DOHH2 (cell line): ENCODE results near the gene COQ9.

ENCODE experiments used
- H3F3A ChIP-seq: fragments of 200-600 bp; sonication (generic), shearing (Covaris generic); 2 replicates; pipeline ENCODE4 v1.6.0; 2016; ENCODE audit warnings: antibody characterized with exemption, mild to moderate bottlenecking; ENCODE audit not compliant: control insufficient read depth, insufficient read depth
- H3K27ac ChIP-seq: fragments of 200-600 bp; sonication (generic); 2 replicates; pipeline ENCODE4 v1.5.1; 2014; ENCODE audit warnings: low read depth, mild to moderate bottlenecking, low read length, moderate library complexity
- H3K27me3 ChIP-seq: fragments of 200-600 bp; sonication (generic); 2 replicates; pipeline ENCODE4 v1.6.1; 2014; ENCODE audit warnings: mild to moderate bottlenecking, low read length, mixed read lengths; ENCODE audit not compliant: control insufficient read depth
- H3K36me3 ChIP-seq: fragments of 200-600 bp; sonication (generic); 2 replicates; pipeline ENCODE4 v1.6.1; 2014; ENCODE audit warnings: mild to moderate bottlenecking, low read length, moderate library complexity, mixed read lengths; ENCODE audit not compliant: control insufficient read depth
- H3K4me1 ChIP-seq: fragments of 200-600 bp; sonication (generic); 2 replicates; pipeline ENCODE4 v1.6.1; 2014; ENCODE audit warnings: mild to moderate bottlenecking, low read length, mixed read lengths; ENCODE audit not compliant: control insufficient read depth
- H3K4me2 ChIP-seq: fragments of 200-600 bp; sonication (generic); 2 replicates; pipeline ENCODE4 v1.6.0; 2014; ENCODE audit warnings: mild to moderate bottlenecking, low read length, moderate library complexity
- H3K4me3 ChIP-seq: fragments of 200-600 bp; sonication (generic); 2 replicates; pipeline ENCODE4 v1.5.1; 2014; ENCODE audit warnings: mild to moderate bottlenecking, low read length, mixed read lengths
- H3K79me2 ChIP-seq: fragments of 200-600 bp; sonication (generic); 2 replicates; pipeline ENCODE4 v1.6.1; 2014; ENCODE audit warnings: mild to moderate bottlenecking, low read length, mixed read lengths; ENCODE audit not compliant: control insufficient read depth
- H3K9me2 ChIP-seq: fragments of 200-600 bp; sonication (generic); replicated peaks from 2 replicates; pipeline ENCODE4 v1.6.1; 2014; ENCODE audit warnings: mild to moderate bottlenecking, low read length, mixed read lengths; ENCODE audit not compliant: control insufficient read depth
- H3K9me3 ChIP-seq: fragments of 200-600 bp; sonication (generic); 2 replicates; pipeline ENCODE4 v1.6.1; 2014; ENCODE audit warnings: antibody characterized with exemption, low read length, mixed read lengths; ENCODE audit not compliant: control insufficient read depth, insufficient read depth
- H4K20me1 ChIP-seq: fragments of 200-600 bp; sonication (generic); 2 replicates; pipeline ENCODE4 v1.6.0; 2014; ENCODE audit warnings: low read depth, mild to moderate bottlenecking, antibody characterized with exemption, low read length, moderate library complexity; ENCODE audit not compliant: control insufficient read depth, insufficient read depth
- EZH2phosphoT487 ChIP-seq: fragments of 200-600 bp; sonication (generic); IDR thresholded peaks from 2 replicates; pipeline ENCODE4 v1.6.1; 2017; ENCODE audit warnings: borderline replicate concordance, mild to moderate bottlenecking, antibody characterized with exemption, low read length, moderate library complexity, mixed read lengths
- TF ChIP-seq, protein P1 (sequence below): fragments of 200-600 bp; sonication (generic); IDR thresholded peaks from one replicate; pipeline ENCODE4 v1.5.1; 2014; ENCODE audit warnings: antibody characterized with exemption, mild to moderate bottlenecking, low read depth, low read length; ENCODE audit not compliant: poor library complexity, severe bottlenecking

COQ9 gene

DNA sequence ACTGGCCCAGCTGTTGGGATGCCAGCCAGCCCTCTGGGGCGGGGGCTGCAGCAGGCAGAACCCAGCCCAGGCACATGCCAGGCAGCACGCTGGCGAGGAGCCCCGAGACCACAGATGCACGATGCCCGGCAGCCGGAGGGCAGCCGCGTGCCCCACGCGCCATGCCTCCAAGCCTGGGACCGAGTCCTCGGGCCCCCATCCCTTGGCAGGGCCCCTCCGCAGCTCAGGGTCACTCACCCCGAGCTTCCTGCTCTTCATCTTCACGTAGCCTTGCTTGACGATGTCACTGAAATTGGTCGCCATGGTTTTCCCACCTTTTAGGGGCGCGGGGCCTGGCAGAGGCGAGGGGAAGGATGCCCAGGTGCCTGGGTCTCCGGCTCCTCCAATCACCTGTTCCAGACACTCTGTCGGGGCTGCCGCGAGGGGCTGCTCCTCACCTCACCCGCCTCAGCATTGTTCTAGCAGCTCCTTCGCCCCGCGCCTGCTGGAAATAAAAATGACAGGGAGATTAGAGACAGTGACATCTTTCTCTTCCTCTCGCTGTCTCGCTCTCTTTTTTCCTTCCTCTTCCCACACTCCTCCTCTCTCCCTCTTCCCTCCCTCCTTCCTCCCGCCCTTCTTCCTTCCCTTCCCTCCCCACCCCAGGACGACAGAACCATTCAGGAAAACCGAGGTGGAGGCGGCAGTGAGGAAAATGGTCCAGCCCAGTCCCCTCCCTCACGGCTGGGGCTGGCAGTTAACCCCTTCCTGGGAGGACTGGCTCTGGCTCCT, 32.1 kb downstream of the COQ9 start:
- Histone ChIP-seq H3K79me2 (no peaks in the 10 kb centered on the region), H3K27me3 (peaks cover 6% of the 10 kb centered on the region), H3K9me3 (no peaks in the 10 kb centered on the region), H3F3A (no peaks in the 10 kb centered on the region), H3K4me3 (no peak overlapping the region), H3K9me2 (no peaks in the 10 kb centered on the region), H4K20me1 (no peaks in the 10 kb centered on the region), H3K27ac (no peak overlapping the region), H3K4me1 (peaks cover 34% of the 10 kb centered on the region), H3K36me3 (no peaks in the 10 kb centered on the region), H3K4me2 (peak overlapping the region; percentile 19)
- no peak for TF ChIP-seq EZH2phosphoT487
- TF ChIP-seq, protein P1, sequence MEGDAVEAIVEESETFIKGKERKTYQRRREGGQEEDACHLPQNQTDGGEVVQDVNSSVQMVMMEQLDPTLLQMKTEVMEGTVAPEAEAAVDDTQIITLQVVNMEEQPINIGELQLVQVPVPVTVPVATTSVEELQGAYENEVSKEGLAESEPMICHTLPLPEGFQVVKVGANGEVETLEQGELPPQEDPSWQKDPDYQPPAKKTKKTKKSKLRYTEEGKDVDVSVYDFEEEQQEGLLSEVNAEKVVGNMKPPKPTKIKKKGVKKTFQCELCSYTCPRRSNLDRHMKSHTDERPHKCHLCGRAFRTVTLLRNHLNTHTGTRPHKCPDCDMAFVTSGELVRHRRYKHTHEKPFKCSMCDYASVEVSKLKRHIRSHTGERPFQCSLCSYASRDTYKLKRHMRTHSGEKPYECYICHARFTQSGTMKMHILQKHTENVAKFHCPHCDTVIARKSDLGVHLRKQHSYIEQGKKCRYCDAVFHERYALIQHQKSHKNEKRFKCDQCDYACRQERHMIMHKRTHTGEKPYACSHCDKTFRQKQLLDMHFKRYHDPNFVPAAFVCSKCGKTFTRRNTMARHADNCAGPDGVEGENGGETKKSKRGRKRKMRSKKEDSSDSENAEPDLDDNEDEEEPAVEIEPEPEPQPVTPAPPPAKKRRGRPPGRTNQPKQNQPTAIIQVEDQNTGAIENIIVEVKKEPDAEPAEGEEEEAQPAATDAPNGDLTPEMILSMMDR, result no peak

DNA sequence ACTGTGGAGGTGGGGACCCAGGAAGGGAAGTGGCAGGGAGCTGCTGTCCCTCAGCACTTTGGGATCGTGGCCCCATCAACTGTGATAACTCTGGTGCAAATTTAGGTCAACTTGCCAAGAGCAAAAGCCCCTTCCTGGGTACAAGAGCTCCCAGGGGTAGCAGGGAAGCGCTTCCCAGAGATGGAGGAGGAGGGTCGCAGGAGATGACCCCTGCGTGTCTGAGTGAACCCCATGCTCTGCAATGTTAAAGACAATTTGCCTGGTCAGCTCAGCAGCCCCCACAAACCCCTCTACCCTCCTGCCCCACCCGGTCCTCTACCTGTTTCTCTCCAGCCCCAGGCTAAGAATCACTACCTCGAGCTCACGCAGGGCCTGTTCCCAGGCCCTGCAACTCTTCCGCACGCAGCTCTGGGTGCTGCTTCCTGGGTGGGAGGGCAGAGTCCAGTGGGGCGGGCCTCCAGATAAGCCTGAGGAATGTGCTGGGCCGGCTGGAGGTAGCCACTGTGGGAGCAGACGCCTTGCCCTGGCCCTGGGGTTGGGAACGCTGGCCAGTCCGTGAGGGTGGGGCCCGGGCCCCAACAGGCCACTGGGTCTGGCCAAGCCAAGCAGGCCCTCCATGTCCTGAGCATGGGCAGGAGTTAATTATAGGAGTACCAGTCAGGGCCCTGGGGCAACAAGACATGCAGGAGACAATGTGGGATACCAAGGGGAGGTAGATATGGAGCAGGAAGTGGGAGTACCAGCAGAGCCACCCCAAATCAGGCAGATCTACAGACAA, 32.9 kb downstream of the COQ9 start:
- Histone ChIP-seq H3K4me1 (peaks cover 29% of the 10 kb centered on the region), H3F3A (no peaks in the 10 kb centered on the region), H3K79me2 (no peaks in the 10 kb centered on the region), H3K4me2 (no peak overlapping the region), H3K4me3 (no peak overlapping the region), H3K36me3 (no peaks in the 10 kb centered on the region), H4K20me1 (no peaks in the 10 kb centered on the region), H3K27me3 (peaks cover 12% of the 10 kb centered on the region), H3K9me3 (no peaks in the 10 kb centered on the region), H3K27ac (no peak overlapping the region), H3K9me2 (no peaks in the 10 kb centered on the region)
- TF ChIP-seq, protein P1, result no peak
- TF ChIP-seq EZH2phosphoT487, result no peak

DNA sequence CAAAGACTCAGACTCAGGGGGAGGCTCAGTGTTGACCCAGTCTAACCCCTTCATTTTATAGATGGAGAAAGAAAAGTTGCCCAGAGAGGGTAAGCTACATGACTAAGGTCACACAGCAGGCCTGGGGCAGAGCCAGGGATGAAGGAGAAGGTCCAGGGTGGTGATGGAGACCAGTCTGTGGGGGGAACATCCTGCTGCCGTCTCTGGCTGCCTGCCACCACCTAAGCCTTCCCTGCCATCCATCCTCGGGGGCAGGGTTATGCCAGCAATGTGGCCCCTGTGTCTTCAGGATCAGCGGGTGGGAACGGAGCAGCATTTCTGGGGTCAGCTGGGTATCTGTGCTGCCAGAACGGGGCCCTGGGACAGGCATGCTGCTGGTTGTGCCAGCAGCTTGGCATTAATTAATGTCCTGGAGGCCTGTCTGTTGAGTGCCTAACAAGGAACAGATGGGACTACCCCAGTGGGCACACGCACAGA, 33.5 kb downstream of the COQ9 start:
- H3K9me2 ChIP-seq, result no peaks in the 10 kb centered on the region
- no peak overlapping the region for H3K4me2 ChIP-seq
- TF ChIP-seq EZH2phosphoT487, result no peak
- TF ChIP-seq, protein P1, result no peak
- no peaks in the 10 kb centered on the region for H3K36me3 ChIP-seq
- H3K79me2 ChIP-seq, result no peaks in the 10 kb centered on the region
- H3K4me3 ChIP-seq, result no peak overlapping the region
- H3K27ac ChIP-seq, result no peak overlapping the region
- peaks cover 18% of the 10 kb centered on the region for H3K27me3 ChIP-seq
- no peaks in the 10 kb centered on the region for H3F3A ChIP-seq
- no peaks in the 10 kb centered on the region for H4K20me1 ChIP-seq
- no peaks in the 10 kb centered on the region for H3K9me3 ChIP-seq
- peaks cover 25% of the 10 kb centered on the region for H3K4me1 ChIP-seq
